NCI-H1092 (cell line): Measurements from ENCODE around the gene GRHL1.

Source experiments
- DNase-seq: peaks from one replicate; lab custom pipeline; 2025; lab: John Stamatoyannopoulos, UW

The GRHL1 gene

GRCh38 chr2:10042301-10043161, 91.0 kb downstream of the GRHL1 start:
- no peak for DNase-seq

GRCh38 chr2:10043256-10043905, 91.9 kb downstream of the GRHL1 start, which contains the start of gene KLF11:
TSS of gene KLF11 (plus strand) at chr2:10043550. CDS start at chr2:10043717, 167 bp downstream.
- peak; percentile 72 for DNase-seq

DNA sequence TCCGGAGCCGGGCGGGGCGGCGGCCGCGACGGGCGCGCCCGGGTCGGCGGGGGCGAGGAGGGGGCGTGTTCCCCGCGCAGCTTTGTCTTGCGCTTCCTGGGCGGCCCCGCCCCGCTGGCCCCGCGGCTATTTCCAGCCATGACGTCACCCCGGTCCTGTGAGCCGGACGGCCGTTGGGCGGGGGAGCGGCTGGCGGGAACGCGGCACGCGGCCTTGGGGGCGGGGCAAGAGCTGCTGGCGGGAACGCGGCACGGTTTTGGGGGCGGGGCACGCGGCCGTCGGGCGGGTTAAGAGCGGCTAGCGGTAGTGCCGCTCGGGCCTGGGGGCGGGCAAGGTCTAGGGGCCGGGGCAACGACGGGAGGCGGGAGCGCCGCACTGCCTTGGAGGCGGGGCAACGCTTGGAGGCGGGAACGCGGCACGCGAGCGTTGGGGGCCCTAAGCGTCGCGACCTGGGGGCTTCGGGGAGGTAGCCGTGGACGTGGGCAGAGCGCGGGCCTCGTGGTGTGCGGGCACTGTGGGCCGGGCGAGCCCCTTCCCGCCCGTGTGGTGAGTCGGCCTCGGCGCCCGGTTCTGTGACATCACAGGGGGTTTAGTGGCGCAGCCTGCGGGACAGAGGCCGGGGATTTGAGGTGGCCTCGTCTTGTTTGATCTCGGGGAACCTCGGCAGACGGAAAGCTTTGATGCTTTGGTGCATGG, 92.6 kb downstream of the GRHL1 start:
- DNase-seq = peak; percentile 68

- DNase-seq = no peak
Measured at GRCh38 chr2:10045561-10046355, 94.3 kb downstream of the GRHL1 start.

GRCh38 chr2:10046931-10047330, 95.4 kb downstream of the GRHL1 start:
- no peak for DNase-seq

- no peak for DNase-seq
Measured at GRCh38 chr2:10047616-10048500, 96.4 kb downstream of the GRHL1 start.

- no peak for DNase-seq
Measured at GRCh38 chr2:10048501-10049171, 97.1 kb downstream of the GRHL1 start.
